Left forelimb (tissue), 1 donor: Measurements from ENCODE around the gene APELA.
"Not testable (repeated sequence)": the region's sequence is repeated elsewhere in the genome, so short reads cannot be mapped to it uniquely, and the experiment has no call there.

Experiments used
- DNase-seq: peaks from one replicate; pipeline ENCODE4 v3.0.0-alpha.2; 2018; ENCODE audit warnings: low spot score

Gene APELA

GRCh38 chr4:164926301-164926700, 49.3 kb downstream of the APELA start:
- DNase-seq, result no peak

- not testable (repeated sequence) for DNase-seq
These were observed 50.1 kb downstream of the APELA start for GRCh38 chr4:164927101-164927500.

- DNase-seq, result no peak
These were observed 53.7 kb downstream of the APELA start for GRCh38 chr4:164930647-164931046.

GRCh38 chr4:164931551-164932324, 54.8 kb downstream of the APELA start:
- DNase-seq, result no peak

- DNase-seq, result no peak
These were observed 56.3 kb downstream of the APELA start for GRCh38 chr4:164933244-164933643.

GRCh38 chr4:164935363-164935762, 58.4 kb downstream of the APELA start:
- no peak for DNase-seq

- not testable (repeated sequence) for DNase-seq
These were observed 59.1 kb downstream of the APELA start for GRCh38 chr4:164935865-164936606.

- DNase-seq, result peak; percentile 76
These were observed 60.7 kb downstream of the APELA start for GRCh38 chr4:164937576-164938270.

- DNase-seq, result no peak
These were observed 66.2 kb downstream of the APELA start for GRCh38 chr4:164943192-164943591.

GRCh38 chr4:164945146-164945545, 68.2 kb downstream of the APELA start:
- DNase-seq, result no peak

- DNase-seq, result no peak
These were observed 69.8 kb downstream of the APELA start for GRCh38 chr4:164946810-164947209.
